ENCODE measurements around the gene QPCTL.
"Not testable (repeated sequence)": the region's sequence is repeated elsewhere in the genome, so short reads cannot be mapped to it uniquely, and the experiment has no call there.

QPCTL gene

DNA sequence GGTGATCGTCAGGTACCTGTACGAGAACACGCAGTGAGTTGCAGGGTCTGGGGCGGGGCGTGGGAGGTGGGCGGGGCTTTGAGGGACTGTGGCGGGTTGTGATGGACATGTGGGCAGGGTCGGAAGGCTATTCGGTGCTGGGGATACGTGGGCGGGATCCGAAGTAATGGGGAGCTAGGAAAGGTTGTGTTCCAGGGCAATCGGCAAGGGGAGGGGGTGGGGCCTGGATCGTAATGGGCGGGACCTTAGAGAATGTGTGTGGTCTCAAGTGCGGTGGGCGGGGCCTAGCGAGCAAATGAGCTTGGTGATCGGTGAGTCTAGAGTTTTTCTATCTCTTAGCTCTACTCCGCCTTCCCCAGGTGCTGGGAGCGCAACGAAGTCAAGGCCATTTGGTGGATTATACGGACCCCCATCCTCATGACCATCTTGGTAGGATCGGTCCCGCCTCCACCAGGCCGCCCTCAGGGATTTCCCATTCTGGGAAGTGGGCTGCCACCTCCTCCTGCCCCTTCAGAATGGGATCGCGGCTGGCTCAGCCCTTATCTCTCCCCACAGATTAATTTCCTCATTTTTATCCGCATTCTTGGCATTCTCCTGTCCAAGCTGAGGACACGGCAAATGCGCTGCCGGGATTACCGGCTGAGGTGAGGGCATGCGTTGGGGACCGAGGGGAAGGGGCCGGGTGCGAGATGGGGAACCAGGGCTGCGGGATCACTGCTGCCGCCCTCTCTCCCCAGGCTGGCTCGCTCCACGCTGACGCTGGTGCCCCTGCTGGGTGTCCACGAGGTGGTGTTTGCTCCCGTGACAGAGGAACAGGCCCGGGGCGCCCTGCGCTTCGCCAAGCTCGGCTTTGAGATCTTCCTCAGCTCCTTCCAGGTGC lies 14.9 kb upstream of the QPCTL start:
- peak; percentile 82 to 87 for DNase-seq

DNA sequence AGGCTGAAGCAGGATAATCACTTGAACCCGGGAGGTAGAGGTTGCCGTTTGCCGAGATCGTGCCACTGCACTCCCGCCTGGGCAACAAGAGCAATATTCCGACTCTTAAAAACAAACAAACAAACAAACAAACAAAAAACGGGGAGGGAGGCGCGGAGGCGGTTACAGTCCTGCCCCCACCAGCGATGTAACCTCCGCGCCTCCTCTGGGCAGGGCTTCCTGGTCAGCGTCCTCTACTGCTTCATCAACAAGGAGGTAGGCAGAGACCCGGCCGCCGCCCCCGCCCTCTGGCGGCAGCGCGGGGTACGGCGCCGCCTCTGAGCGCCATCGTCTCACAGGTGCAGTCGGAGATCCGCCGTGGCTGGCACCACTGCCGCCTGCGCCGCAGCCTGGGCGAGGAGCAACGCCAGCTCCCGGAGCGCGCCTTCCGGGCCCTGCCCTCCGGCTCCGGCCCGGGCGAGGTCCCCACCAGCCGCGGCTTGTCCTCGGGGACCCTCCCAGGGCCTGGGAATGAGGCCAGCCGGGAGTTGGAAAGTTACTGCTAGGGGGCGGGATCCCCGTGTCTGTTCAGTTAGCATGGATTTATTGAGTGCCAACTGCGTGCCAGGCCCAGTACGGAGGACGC lies 11.0 kb upstream of the QPCTL start:
- peak; percentile 89 to 90 for DNase-seq

- no peak for DNase-seq
Measured at GRCh38 chr19:45682117-45682516, 10.3 kb upstream of the QPCTL start.

- DNase-seq: no peak
Measured at GRCh38 chr19:45682908-45683307, 9.6 kb upstream of the QPCTL start.

- not testable (repeated sequence) for DNase-seq
Measured at GRCh38 chr19:45685045-45685444, 7.4 kb upstream of the QPCTL start.

GRCh38 chr19:45687599-45687998 lies 4.9 kb upstream of the QPCTL start:
- DNase-seq: no peak

GRCh38 chr19:45691516-45692186 lies 815 bp upstream of the QPCTL start, which contains the start of gene SNRPD2:
Gene SNRPD2 (minus strand): TSS chr19:45691953. CDS start chr19:45691888, 65 bp downstream.
- DNase-seq: peak; percentile 92 to 93

GRCh38 chr19:45693106-45693788 lies 781 bp downstream of the QPCTL start:
- DNase-seq: peak; percentile 69 to 70

DNA sequence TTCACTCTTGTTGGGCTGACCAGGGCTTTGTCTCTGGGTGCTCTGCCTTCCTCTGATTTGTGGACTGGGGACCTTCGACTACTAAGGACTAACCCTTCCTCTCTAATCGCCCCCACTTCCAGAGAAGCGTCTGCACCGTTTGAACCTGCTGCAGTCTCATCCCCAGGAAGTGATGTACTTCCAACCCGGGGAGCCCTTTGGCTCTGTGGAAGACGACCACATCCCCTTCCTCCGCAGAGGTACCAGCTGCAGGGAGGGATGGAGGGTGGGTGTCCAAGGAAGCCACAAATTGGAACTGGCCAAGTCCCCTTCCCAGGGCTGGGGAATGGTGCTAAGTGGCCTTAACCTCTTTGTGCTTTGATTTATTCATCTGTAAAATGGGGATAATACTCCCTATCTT lies 9.2 kb downstream of the QPCTL start:
- no peak for DNase-seq

DNA sequence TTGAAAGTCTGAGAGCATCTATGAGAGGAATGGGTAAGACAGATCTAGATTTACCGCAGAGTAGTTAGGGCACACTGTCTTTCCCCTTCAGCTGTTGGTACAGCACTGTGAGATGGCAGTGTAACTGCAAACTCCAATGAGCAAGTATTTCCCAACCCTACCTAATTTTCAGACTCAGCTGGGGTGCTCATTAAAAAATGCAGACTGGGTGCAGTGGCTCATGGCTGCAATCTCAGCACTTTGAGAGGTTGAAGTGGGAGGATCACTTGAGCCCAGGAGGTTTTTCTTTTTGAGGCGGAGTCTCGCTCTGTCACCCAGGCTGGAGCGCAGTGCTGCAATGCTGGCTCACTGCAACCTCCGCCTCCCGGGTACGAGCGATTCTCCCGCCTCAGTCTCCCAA lies 12.6 kb downstream of the QPCTL start:
- DNase-seq: no peak

GRCh38 chr19:45705710-45706415 lies 13.4 kb downstream of the QPCTL start:
- DNase-seq: no peak

DNA sequence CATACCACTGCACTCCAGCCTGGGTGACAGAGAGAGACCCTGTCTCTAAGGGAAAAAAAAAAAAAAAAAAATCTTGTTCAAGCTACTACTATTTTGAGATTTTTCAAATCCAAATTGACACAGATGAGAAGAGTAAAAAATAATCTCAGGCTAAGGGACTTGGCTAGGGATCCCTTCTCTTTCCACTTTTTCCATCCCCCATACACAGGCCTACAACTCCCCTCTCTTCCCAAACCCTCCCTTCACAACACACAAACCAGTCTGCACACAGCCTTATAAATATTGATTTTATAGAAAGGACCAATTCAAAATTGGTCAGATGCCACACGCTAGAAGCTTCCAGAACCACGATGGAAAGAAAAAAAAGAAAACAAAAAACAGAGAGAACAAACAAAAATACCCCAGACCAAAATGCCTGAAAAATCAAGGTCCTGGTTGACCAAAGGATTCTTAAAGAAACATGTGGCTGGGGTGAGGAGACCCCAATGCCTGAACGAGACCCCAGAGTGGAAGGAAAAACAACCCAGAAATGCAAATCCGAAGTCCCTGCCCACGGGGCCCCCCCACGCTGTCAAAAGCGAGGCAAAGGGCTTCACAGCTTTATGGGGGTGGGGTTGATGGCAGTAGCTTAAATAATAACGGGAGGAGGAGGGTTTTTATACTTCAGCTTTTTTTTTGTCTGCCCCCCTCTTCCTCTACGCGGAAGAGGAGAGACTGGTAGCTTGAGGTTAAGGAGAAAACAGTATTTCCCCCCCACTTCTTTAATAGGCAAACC lies 18.1 kb downstream of the QPCTL start:
- no peak for DNase-seq

DNA sequence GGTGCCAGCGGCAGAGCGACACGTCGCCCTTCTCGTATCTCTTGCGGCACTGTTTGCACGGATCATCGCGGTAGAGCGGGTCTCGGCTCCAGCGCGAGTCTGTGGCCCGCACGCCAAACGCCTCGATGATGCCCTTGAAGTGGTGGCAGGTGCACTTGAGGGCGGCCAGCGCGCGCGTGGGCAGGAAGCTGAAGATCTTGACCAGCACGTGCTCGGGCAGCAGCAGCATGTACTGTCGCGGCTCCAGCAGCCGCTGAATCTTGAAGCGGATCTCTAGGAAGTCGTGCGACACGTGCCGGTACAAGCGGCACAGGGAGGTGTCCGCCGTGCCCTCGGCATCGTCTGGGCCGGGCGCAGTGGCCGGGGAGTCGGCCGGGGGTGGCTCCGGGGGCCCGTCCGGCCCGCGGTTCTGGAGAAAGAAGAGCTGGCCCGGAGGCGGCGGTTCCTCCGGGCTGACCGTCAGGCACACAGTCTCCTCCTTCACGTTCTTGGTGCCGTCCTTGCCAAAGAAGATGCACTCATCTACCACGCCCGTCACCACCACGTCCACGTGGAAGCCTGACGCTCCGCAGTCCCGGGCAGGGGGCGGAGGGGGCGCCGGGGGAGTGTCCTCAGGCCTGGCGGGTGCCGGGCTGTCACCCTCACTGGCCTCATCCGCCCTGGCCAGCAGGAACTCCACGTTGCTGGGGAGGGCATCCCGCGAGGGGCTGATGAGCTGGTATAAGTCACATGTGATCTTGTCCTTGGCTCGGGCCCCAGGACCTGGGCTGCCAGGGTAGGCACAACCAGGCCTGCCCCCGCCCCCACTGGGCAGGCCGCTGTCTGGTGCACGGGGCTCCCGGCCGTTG lies 19.6 kb downstream of the QPCTL start:
- no peak for DNase-seq

DNA sequence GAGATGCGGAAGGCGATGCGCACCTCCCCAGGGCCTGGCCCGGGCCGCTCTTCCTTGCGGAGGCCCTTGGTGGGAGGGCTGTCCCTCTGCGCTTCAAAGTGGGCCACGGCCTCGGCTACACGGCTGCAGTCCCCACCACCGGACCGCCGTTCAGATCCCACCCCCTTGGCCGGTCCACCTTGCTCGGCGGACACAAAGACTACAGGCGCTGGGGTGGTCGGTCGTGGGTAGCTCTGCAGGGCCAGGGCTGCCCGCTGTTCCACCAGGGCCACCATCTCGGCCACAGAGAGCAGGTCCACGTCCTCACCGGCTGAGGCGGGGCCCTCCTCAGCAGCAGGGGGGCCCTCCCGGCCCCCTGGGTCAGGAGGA lies 20.2 kb downstream of the QPCTL start:
- no peak for DNase-seq

DNA sequence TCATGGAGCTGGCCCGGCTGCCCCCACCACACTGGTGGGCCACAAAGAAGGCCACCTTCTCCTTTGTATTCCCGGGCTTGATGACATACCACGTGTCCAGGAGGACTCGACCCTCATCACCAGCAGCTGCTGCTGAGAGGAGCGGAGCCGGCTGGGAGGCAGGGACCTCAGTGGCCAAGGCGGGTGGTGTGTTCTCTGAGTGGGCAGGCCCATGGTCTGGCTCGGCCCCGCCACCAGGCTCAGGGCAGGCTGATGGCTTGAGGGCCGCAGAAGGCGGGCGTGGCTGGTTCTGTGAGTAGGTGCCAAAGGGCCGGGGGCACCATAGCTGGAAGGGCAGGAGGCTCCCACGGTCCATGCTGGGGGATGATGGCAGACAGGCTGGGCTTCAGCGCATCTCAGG lies 20.7 kb downstream of the QPCTL start:
- DNase-seq: no peak

DNA sequence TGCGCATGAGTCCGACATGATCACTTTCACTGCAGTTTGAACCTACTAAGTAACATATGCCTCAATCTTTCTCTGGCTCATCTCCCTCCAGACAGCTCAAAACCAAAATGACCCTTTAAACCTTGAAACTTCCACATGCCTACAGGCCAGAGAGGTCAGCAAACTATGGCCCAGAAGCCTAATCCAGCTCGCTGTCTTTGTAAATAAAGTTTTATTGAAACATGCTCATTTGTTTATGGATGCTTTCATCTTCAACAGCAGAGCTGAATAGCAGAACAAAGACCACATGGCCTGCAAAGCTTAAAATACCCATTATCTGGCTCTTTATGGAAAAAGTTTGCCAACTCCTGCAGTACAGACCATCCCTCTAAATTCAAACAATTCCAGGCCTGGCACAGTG lies 22.7 kb downstream of the QPCTL start:
- DNase-seq: no peak

GRCh38 chr19:45716359-45717130 lies 24.1 kb downstream of the QPCTL start:
- DNase-seq: peak in 1 of 2 donors; percentile 20

DNA sequence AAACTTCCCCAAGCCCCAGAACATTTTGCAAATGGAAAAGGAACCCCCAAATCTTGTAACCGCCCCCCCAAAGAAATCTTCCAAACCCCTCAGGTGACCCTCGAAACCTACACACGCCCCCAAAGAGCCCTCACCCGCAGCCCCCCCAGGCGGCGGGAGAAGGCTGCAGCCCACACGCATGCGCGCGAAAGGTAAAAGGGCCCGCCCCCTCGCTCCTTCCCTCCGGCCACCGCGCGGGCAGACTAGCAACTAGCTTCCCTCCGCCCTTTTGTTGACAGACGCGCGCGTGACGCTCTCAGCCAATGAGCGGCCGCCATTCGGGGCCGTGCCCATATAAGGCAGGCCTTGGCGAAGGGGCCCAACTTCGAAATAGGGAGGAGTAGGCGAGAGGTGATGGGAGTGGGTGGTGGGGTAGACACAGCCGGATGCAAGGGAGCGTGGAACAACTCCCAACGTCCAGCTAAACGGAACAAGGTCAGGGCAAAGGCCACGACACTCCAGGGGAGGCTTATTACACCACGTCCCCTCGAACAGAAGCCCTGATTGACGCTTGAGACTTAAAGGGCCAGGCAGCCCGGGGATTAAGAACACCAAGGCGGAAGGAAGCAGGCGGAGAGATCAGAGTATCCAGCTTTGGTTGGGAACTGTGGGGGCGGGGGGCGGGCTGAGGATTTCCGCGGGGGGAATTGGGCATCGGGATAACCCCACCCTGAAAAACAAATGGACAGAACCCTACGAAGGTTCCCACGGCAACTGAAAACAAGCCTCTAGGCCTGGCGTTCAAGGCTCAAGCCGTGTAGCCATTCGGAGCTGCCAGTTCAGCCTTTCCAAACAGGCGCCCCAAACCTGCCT lies 24.9 kb downstream of the QPCTL start:
- DNase-seq: peak; percentile 99
